ENCODE results near the gene MPV17. TPM values are rescaled to one million over a fixed set of nuclear protein-coding genes. Genes with fewer than 3 reads are reported as not detected.

MPV17 gene
- total RNA-seq, 1 experiment from 2014 or later: 88.0 TPM

GRCh38 chr2:27261926-27262298 is 61.0 kb downstream of the MPV17 start:
- Histone ChIP-seq H3K9me3 (replicated peaks) (no peaks in the 10 kb centered on the region), H3K27ac (no peak overlapping the region), H3K4me1 (replicated peaks) (peaks cover 30% of the 10 kb centered on the region), H3K36me3 (no peaks in the 10 kb centered on the region), H3K4me3 (no peak overlapping the region), H3K27me3 (replicated peaks) (peaks cover 72% of the 10 kb centered on the region)
- no peak for DNase-seq (ENCODE audit: low read depth in 1 of 2, low spot score in 2 of 2)

- no peaks in the 10 kb centered on the region for H3K9me3 ChIP-seq (replicated peaks)
- H3K4me3 ChIP-seq: no peak overlapping the region
- no peak overlapping the region for H3K27ac ChIP-seq
- DNase-seq (ENCODE audit: low read depth in 1 of 2, low spot score in 2 of 2): no peak
- peaks cover 71% of the 10 kb centered on the region for H3K27me3 ChIP-seq (replicated peaks)
- peaks cover 30% of the 10 kb centered on the region for H3K4me1 ChIP-seq (replicated peaks)
- no peaks in the 10 kb centered on the region for H3K36me3 ChIP-seq
Measured at GRCh38 chr2:27261241-27261925, 61.5 kb downstream of the MPV17 start.

Other genes with a start within 250 kb of the MPV17 start
- gene EMILIN1, start 244.5 kb downstream of the MPV17 start, total RNA-seq (2014; rRNA removed; shearing (Covaris generic)): 168 and 170 TPM in 2 replicates
- gene KHK, start 236.3 kb downstream of the MPV17 start, total RNA-seq (2014; rRNA removed; shearing (Covaris generic)): 0.11 and 0.31 TPM in 2 replicates
- gene CGREF1, start 204.0 kb downstream of the MPV17 start, total RNA-seq (2014; rRNA removed; shearing (Covaris generic)): 2.1 and 3.1 TPM in 2 replicates
- not detected in 2 replicates for gene ABHD1, start 199.3 kb downstream of the MPV17 start, total RNA-seq (2014; rRNA removed; shearing (Covaris generic))
- gene PREB, start 188.5 kb downstream of the MPV17 start, total RNA-seq (2014; rRNA removed; shearing (Covaris generic)): 87.4 and 101 TPM in 2 replicates
- not detected in 2 replicates for gene PRR30, start 183.7 kb downstream of the MPV17 start, total RNA-seq (2014; rRNA removed; shearing (Covaris generic))
- not detected in 2 replicates for gene TCF23, start 174.1 kb downstream of the MPV17 start, total RNA-seq (2014; rRNA removed; shearing (Covaris generic))
- gene ATRAID, start 111.1 kb downstream of the MPV17 start, total RNA-seq (2014; rRNA removed; shearing (Covaris generic)): 104 and 153 TPM in 2 replicates
- gene SLC5A6, start 110.8 kb downstream of the MPV17 start, total RNA-seq (2014; rRNA removed; shearing (Covaris generic)): 40.8 and 42.0 TPM in 2 replicates
- gene CAD, start 105.7 kb downstream of the MPV17 start, total RNA-seq (2014; rRNA removed; shearing (Covaris generic)): 17.0 and 17.6 TPM in 2 replicates
- not detected in 2 replicates for gene SLC30A3, start 60.0 kb downstream of the MPV17 start, total RNA-seq (2014; rRNA removed; shearing (Covaris generic))
- gene DNAJC5G, start 47.7 kb downstream of the MPV17 start, total RNA-seq (2014; rRNA removed; shearing (Covaris generic)): not detected in 2 replicates
- gene TRIM54, start 40.7 kb downstream of the MPV17 start, total RNA-seq (2014; rRNA removed; shearing (Covaris generic)): not detected in 2 replicates
- gene UCN, start 14.7 kb downstream of the MPV17 start, total RNA-seq (2014; rRNA removed; shearing (Covaris generic)): 0.21 and 6.8 TPM in 2 replicates
- gene GTF3C2, start 33.7 kb upstream of the MPV17 start, total RNA-seq (2014; rRNA removed; shearing (Covaris generic)): 36.2 and 46.4 TPM in 2 replicates
- gene EIF2B4, start 47.2 kb upstream of the MPV17 start, total RNA-seq (2014; rRNA removed; shearing (Covaris generic)): 29.8 and 52.1 TPM in 2 replicates
- gene SNX17, start 47.5 kb upstream of the MPV17 start, total RNA-seq (2014; rRNA removed; shearing (Covaris generic)): 148 and 170 TPM in 2 replicates
- 7.7 and 13.1 TPM in 2 replicates for gene ZNF513, start 57.6 kb upstream of the MPV17 start, total RNA-seq (2014; rRNA removed; shearing (Covaris generic))
- 144 and 147 TPM in 2 replicates for gene PPM1G, start 86.5 kb upstream of the MPV17 start, total RNA-seq (2014; rRNA removed; shearing (Covaris generic))
- 83.1 and 132 TPM in 2 replicates for gene NRBP1, start 105.5 kb upstream of the MPV17 start, total RNA-seq (2014; rRNA removed; shearing (Covaris generic))
- not detected in 2 replicates for gene KRTCAP3, start 119.3 kb upstream of the MPV17 start, total RNA-seq (2014; rRNA removed; shearing (Covaris generic))
- gene IFT172, start 166.6 kb upstream of the MPV17 start, total RNA-seq (2014; rRNA removed; shearing (Covaris generic)): 12.4 and 18.4 TPM in 2 replicates
- 2.2 and 3.9 TPM in 2 replicates for gene FNDC4, start 172.1 kb upstream of the MPV17 start, total RNA-seq (2014; rRNA removed; shearing (Covaris generic))
- gene GCKR, start 173.7 kb upstream of the MPV17 start, total RNA-seq (2014; rRNA removed; shearing (Covaris generic)): not detected in 2 replicates

Measured in SJSA1 (cell line).